Left lung (tissue), 10 donors: ENCODE measurements around the gene WNK4. TPM values are rescaled to one million over a fixed set of nuclear protein-coding genes. Genes with fewer than 3 reads are reported as not detected.

Experiments used
- ATAC-seq: fragments of 200-7000 bp; cut with Tn5 transposase; one replicate; pipeline ENCODE4 v1.9.1; 2020; ENCODE audit warnings: moderate library complexity
- DNase-seq, 4 donors: peaks; one replicate each; pipeline ENCODE4 v3.0.0-alpha.2; 2013 to 2020
- H3K27ac ChIP-seq, 2 donors: fragments of 200-600 bp; sonication (generic) in 1 of 2; one replicate each; pipeline versions ENCODE4 v1.5.0 to v1.8.0; 2020 to 2021
- H3K27me3 ChIP-seq, 2 donors: fragments of 200-600 bp; sonication (generic) in 1 of 2; one replicate each; pipeline versions ENCODE4 v1.5.0 to v1.8.0; 2020 to 2021
- H3K36me3 ChIP-seq, 2 donors: fragments of 200-600 bp; sonication (generic) in 1 of 2; one replicate each; pipeline versions ENCODE4 v1.5.0 to v1.8.0; 2020 to 2021
- H3K4me1 ChIP-seq, 2 donors: fragments of 200-600 bp; one replicate each; pipeline ENCODE4 v1.8.0; 2021
- H3K4me3 ChIP-seq, 2 donors: fragments of 200-600 bp; sonication (generic) in 1 of 2; one replicate each; pipeline versions ENCODE4 v1.5.0 to v1.8.0; 2020 to 2021; ENCODE audit warnings: mild to moderate bottlenecking in 1 of 2
- H3K9me3 ChIP-seq, 2 donors: fragments of 200-600 bp; sonication (generic) in 1 of 2; one replicate each; pipeline versions ENCODE4 v1.5.0 to v1.8.0; 2020 to 2021
- CTCF ChIP-seq, 2 donors: fragments of 200-600 bp; sonication (generic) in 1 of 2; IDR thresholded peaks; one replicate each; pipeline versions ENCODE4 v1.5.0 to v1.8.0; 2021; ENCODE audit warnings: antibody characterized with exemption in 2 of 2
- intact Hi-C, 2 donors: fragments of 100-400 bp; cut with DNase I; formaldehyde crosslinking; loops; one replicate each; pipeline versions ENCODE4 v1.11.2 to v1.14.2; 2022
- polyA plus RNA-seq, 6 donors: library from polyadenylated mRNA; unstranded; fragments of 120-200 nt; gene quantifications; one replicate each; pipeline ENCODE4 v1.2.1, GENCODE V29; 2013; ENCODE audit not compliant: insufficient read length in 6 of 6
- total RNA-seq, 2 donors: library from RNA; stranded (reverse); fragmentation: NEBNext Ultra II Directional; extraction: Animal tissue kit (Norgen Biotek cat#: 25700); gene quantifications; one replicate each; pipeline ENCODE4 v1.2.1, GENCODE V29; 2021
- donor health status: DM: no; HTN: yes; CAD: no.
- donor health status: DM: no; HTN: no; CAD: no.

Gene WNK4
- total and polyA plus RNA-seq, 8 donors = 0.21 to 2.5 (median 1.8) TPM; not detected in 1

- no peak for ATAC-seq
- Histone ChIP-seq H3K9me3 (no peaks in the 10 kb centered on the region), H3K36me3 (peaks cover 0 to 7% of the 10 kb centered on the region in 2 donors), H3K27ac (no peak overlapping the region), H3K27me3 (peaks cover 0 to 23% of the 10 kb centered on the region in 2 donors), H3K4me3 (no peak overlapping the region), H3K4me1 (peaks cover 2 to 4% of the 10 kb centered on the region in 2 donors)
- TF ChIP-seq CTCF (IDR thresholded peaks at IDR 0.05) = no peak
- intact Hi-C loops = no loop called here
- DNase-seq = no peak
Measured at GRCh38 chr17:42791948-42792347, 11.5 kb downstream of the WNK4 start.

- no peak for TF ChIP-seq CTCF (IDR thresholded peaks at IDR 0.05)
- Histone ChIP-seq H3K4me3 (no peak overlapping the region), H3K36me3 (peaks cover 0 to 7% of the 10 kb centered on the region in 2 donors), H3K27me3 (peaks cover 0 to 17% of the 10 kb centered on the region in 2 donors), H3K9me3 (no peaks in the 10 kb centered on the region), H3K27ac (no peak overlapping the region), H3K4me1 (peaks cover 8 to 10% of the 10 kb centered on the region in 2 donors)
- intact Hi-C loops = no loop called here
- no peak for DNase-seq
- no peak for ATAC-seq
Measured at GRCh38 chr17:42792545-42792944, 12.1 kb downstream of the WNK4 start.

GRCh38 chr17:42795061-42795460 is 14.7 kb downstream of the WNK4 start:
- ATAC-seq = no peak
- intact Hi-C loops = no loop called here
- peaks cover 0 to 7% of the 10 kb centered on the region in 2 donors for H3K36me3 ChIP-seq
- H3K4me1 ChIP-seq = peaks cover 13 to 23% of the 10 kb centered on the region in 2 donors
- no peak overlapping the region for H3K4me3 ChIP-seq
- H3K27me3 ChIP-seq = peaks cover 0 to 7% of the 10 kb centered on the region in 2 donors
- no peak for DNase-seq
- no peak for TF ChIP-seq CTCF (IDR thresholded peaks at IDR 0.05)
- no peaks in the 10 kb centered on the region for H3K9me3 ChIP-seq
- no peak overlapping the region for H3K27ac ChIP-seq

GRCh38 chr17:42795465-42795864 is 15.1 kb downstream of the WNK4 start:
- TF ChIP-seq CTCF (IDR thresholded peaks at IDR 0.05) = no peak
- DNase-seq (peak in 1 of 4 donors; percentile 45), ATAC-seq (no peak)
- peaks cover 0 to 7% of the 10 kb centered on the region in 2 donors for H3K36me3 ChIP-seq
- H3K27me3 ChIP-seq = peaks cover 0 to 5% of the 10 kb centered on the region in 2 donors
- no peak overlapping the region for H3K4me3 ChIP-seq
- H3K27ac ChIP-seq = no peak overlapping the region
- intact Hi-C loops = no loop called here
- H3K9me3 ChIP-seq = no peaks in the 10 kb centered on the region
- H3K4me1 ChIP-seq = peaks cover 13 to 23% of the 10 kb centered on the region in 2 donors

- no peaks in the 10 kb centered on the region for H3K9me3 ChIP-seq
- intact Hi-C loops = no loop called here
- DNase-seq (peak in 1 of 4 donors; percentile 77), ATAC-seq (no peak)
- H3K27ac ChIP-seq = peak overlapping the region in 1 of 2 donors; percentile 68
- TF ChIP-seq CTCF (IDR thresholded peaks at IDR 0.05) = no peak
- peaks cover 13 to 23% of the 10 kb centered on the region in 2 donors for H3K4me1 ChIP-seq
- H3K27me3 ChIP-seq = no peaks in the 10 kb centered on the region
- no peak overlapping the region for H3K4me3 ChIP-seq
- peaks cover 0 to 7% of the 10 kb centered on the region in 2 donors for H3K36me3 ChIP-seq
Measured at GRCh38 chr17:42796066-42796758, 15.8 kb downstream of the WNK4 start.
